CD4-positive, alpha-beta T cell treated with Interleukin-15 for 4 hours (primary cell): Measurements from ENCODE around the gene KCNMA1.
A peak's percentile ranks its signal among the peaks of the same experiment; 100 is the strongest.

ENCODE experiments used
- DNase-seq: peaks from one replicate; pipeline ENCODE4 v3.0.0-alpha.2; 2020; ENCODE audit warnings: low spot score

Gene KCNMA1

GRCh38 chr10:77111611-77112550, 525.7 kb downstream of the KCNMA1 start:
- DNase-seq: peak; percentile 27

DNA sequence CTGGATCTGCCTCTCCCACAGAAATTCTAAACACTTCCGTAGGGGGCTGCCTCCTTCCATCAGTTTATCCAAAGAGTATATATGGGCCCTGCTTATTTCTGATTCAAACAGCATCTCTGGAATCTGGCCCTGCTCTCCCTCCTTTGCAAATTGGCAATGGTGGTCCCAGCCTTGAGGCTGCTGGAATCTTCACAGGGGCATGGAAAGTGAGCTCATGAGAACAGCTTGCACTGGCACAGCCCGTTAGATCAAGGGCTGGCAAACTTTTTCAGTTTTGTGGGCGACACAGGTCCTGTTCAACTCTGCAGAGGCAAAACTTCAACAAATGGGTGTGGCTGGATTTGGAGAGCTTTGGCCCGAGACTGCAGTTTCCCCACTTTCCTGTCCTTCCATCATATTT, 526.9 kb downstream of the KCNMA1 start:
- DNase-seq: no peak

GRCh38 chr10:77109351-77109994, 528.1 kb downstream of the KCNMA1 start:
- no peak for DNase-seq

GRCh38 chr10:77106676-77107075, 530.9 kb downstream of the KCNMA1 start:
- DNase-seq: no peak

GRCh38 chr10:77105761-77106221, 531.8 kb downstream of the KCNMA1 start:
- DNase-seq: no peak

- no peak for DNase-seq
Measured at GRCh38 chr10:77104459-77104980, 533.1 kb downstream of the KCNMA1 start.

DNA sequence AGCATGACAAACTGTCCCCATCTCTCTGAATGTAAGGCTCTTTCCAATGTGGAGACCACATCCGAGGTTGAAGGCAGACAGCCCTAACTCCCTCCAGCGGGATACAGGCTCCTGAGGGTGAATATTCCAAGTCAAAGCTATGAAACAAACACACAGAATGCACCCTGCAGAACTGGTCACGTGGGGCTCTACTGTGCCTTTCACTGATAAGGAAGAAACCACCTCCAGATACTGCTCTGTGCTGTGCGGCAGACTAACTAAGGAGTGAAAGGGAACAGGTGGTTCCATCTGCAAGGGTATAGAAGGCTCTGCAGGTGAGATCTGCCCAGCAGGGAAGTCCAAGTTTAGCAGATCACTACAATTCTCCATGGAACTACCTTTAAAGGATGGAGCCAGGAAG, 534.4 kb downstream of the KCNMA1 start:
- no peak for DNase-seq

GRCh38 chr10:77101341-77101740, 536.3 kb downstream of the KCNMA1 start:
- no peak for DNase-seq

DNA sequence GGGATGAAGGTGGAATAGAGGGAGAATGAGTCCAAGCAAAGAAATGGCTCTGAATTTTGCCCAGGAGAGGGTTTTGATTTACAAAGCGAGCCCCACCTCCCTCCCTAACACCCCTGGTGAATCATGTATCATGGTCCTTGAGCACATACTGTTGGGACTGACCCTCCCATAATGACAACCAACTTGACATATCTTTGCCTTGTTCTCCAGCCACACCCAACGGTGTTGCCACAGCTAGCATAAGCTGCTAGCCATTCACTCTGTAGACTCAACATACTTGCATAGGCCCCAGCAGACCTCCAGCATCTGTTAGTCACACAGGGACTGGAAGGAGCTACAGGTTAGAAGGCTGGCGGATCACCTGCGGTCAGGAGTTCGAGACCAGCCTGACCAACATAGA, 538.5 kb downstream of the KCNMA1 start:
- no peak for DNase-seq

GRCh38 chr10:77097625-77098024, 540.0 kb downstream of the KCNMA1 start:
- DNase-seq: no peak

GRCh38 chr10:77093126-77093525, 544.5 kb downstream of the KCNMA1 start:
- DNase-seq: no peak

DNA sequence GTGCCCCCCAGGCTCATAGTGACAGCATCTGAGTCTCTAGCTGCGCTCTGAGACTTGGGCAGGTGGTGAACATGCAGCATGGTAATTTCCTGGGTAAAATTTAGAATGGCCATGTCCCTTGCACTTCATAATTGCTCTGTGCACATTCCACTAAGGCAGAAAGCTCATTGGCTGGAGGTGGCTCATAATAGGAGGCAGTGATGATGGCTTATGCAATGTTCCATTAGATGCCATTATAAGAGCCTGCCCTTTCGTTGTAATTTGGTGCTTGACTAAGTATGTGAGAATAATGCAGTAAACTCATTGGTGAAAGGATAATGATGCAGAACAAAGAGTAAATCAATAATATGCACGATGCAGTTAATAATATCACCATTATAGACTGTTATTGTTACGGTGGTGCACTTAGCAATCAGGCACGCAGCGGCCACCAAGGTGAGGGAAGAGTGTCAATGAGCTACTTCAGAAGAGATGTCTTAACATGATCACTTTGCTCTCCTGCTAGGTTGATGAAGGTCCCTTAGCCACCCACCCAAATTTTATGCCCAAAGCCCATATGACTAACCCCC, 545.9 kb downstream of the KCNMA1 start:
- no peak for DNase-seq

DNA sequence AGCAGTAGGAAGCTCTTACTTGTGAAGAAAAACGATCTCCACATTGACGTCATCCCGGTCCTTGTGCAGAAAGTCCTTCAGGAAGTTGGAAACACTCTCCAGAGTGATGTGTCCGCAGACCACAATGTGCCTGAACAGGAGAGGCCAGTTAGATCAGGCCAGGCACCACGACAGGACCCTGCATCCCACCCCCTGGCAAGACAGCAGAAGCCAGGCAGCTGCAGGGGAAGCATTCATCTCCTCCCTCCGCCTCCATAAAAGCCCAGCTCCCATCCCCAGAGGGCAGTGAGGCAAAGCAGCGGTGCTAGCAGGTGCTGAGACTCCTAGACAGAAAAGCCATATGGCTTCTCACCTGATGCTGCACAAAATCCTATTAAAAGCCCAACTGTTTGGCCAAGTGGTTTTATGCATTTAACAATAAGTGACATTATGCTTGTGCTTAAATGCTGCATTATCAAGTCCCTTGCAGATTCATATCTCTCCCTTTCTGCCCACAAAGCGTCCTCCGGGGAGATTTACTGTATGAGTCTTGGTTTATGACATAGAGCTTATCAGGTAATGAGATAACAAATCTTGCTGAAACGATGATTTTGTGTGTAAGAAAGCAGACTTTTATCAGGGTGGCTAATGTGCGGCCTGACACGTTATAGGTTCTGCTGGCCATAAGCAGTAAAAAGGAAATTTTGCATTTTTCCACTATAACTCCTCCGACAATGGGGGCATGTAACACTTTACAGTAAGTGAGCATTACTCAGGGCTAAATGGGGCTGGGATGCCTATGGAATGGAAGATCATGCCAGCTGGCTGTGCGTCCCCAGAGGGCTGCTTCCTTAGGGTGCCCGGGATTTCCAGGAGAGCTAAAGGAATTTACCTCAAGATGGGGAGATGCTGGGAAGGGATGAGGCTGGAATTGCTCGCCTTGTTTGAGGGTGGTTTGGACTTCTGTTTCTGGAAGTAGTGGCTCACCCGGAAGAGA, 546.9 kb downstream of the KCNMA1 start:
- DNase-seq: no peak

DNA sequence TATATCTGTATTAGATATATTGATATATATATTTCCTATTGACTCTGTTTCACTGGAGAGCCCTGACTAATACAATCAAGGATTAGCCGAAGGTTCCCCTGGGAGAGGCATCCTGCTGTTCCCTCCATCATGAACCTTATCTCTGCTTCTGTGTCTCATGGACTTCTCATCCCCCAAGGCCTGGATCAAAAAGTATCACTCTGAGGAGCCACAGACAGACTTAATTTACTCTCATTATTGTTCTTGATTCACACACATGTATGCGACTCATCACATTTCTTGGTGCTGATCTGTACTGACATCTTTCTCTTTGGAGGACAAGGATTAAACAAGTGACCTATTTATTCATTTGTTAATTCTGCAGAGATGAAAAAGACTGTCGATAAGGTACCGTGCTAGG, 550.2 kb downstream of the KCNMA1 start:
- DNase-seq: no peak

DNA sequence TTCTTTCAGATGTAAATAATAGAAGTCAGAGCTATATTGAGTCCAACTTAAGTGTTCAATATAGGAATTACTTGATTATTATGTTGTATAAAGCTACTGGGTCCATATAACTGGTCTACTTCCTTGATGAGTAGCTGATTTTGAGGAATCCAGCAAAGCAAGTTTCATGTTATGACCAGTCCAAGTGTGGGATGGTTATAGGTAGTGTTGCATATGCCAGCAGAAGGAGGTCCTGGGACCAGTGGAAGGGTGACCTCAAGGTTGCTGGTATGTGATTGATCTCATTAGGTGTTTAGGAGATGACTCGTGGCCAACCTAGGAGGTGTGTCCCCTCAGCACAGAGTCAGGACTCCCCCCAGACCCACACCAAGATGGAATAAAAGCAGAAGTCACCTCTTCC, 551.5 kb downstream of the KCNMA1 start:
- no peak for DNase-seq

GRCh38 chr10:77085344-77085743, 552.3 kb downstream of the KCNMA1 start:
- DNase-seq: no peak

- no peak for DNase-seq
Measured at GRCh38 chr10:77084431-77085144, 553.0 kb downstream of the KCNMA1 start.

GRCh38 chr10:77082601-77083252, 554.9 kb downstream of the KCNMA1 start:
- no peak for DNase-seq

GRCh38 chr10:77081481-77081891, 556.1 kb downstream of the KCNMA1 start:
- DNase-seq: no peak

DNA sequence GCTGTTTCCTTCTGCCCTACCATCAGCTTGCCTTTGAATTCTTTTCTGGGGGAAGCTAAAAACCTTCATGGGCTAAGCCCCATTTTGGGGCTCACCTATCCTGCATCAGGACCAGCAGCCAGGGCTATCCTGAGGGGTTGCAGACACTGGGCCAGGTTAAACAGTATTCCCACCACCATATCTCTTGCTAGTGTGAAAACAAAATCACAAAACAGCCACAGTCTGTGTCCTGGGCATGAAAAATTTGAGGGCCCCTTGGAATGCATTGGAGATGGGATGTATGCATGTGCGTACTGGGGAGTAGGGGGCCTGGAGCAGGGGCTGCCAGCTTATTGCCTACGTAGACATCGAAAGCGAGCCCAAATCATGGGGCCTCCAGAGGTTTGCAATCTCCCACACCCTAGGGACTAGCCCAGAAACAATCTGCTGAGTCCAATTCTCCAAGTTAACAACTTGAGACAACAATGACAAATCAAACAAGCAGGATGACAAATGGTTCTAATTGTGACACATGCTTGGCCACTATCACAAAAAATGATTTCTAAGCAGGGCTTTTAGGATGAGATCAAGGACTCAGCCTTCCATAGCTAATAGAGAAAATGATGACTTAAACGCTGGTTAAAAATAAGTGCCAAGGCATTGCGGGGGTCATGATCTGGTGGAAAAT, 557.1 kb downstream of the KCNMA1 start:
- DNase-seq: no peak
